Measurements from ENCODE around the gene TSC22D3. TPM values are rescaled to one million over a fixed set of nuclear protein-coding genes. Genes with fewer than 3 reads are reported as not detected.

Gene TSC22D3
- total and polyA plus RNA-seq, 2 donors (not counting 1 experiment from before 2014, with no cell fraction given), result 447 to 3,050 TPM

- TF ChIP-seq, protein P1, sequence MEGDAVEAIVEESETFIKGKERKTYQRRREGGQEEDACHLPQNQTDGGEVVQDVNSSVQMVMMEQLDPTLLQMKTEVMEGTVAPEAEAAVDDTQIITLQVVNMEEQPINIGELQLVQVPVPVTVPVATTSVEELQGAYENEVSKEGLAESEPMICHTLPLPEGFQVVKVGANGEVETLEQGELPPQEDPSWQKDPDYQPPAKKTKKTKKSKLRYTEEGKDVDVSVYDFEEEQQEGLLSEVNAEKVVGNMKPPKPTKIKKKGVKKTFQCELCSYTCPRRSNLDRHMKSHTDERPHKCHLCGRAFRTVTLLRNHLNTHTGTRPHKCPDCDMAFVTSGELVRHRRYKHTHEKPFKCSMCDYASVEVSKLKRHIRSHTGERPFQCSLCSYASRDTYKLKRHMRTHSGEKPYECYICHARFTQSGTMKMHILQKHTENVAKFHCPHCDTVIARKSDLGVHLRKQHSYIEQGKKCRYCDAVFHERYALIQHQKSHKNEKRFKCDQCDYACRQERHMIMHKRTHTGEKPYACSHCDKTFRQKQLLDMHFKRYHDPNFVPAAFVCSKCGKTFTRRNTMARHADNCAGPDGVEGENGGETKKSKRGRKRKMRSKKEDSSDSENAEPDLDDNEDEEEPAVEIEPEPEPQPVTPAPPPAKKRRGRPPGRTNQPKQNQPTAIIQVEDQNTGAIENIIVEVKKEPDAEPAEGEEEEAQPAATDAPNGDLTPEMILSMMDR (IDR thresholded peaks at IDR 0.05), result no peak
- no peak for TF ChIP-seq EZH2 (IDR thresholded peaks at IDR 0.05; ENCODE audit: borderline replicate concordance, insufficient read depth, low read depth, low read length, poor library complexity, severe bottlenecking)
- Mint-ChIP-seq H3K27me3 (no peaks in the 10 kb centered on the region), H3K4me3 (no peak overlapping the region), H3K9me3 (ENCODE audit: insufficient read depth) (no peaks in the 10 kb centered on the region), H3K4me1 (no peaks in the 10 kb centered on the region), H3K27ac (no peak overlapping the region)
- H4K20me1 ChIP-seq (ENCODE audit: control insufficient read depth, insufficient read depth, low read length, poor library complexity, severe bottlenecking), result no peaks in the 10 kb centered on the region
- no peaks in the 10 kb centered on the region for H3K9me3 ChIP-seq (ENCODE audit: control extremely low read depth in 1 of 3, control insufficient read depth in 2 of 3, insufficient read depth in 1 of 3, low read length in 2 of 3)
- H3K4me2 ChIP-seq (replicated peaks; ENCODE audit: low read depth, low read length, poor library complexity, severe bottlenecking), result no peak overlapping the region
- no peaks in the 10 kb centered on the region for H3K27me3 ChIP-seq (replicated peaks in 1 of 4; ENCODE audit: control extremely low read depth in 1 of 4, control insufficient read depth in 3 of 4, insufficient read depth in 4 of 4, low read length in 3 of 4)
- ChIA-PET POLR2A (interaction anchor here (0.9 kb wide), 1 partner anchor 9 kb away, joined by 3 read pairs; the partner anchor contains the start of gene TSC22D3), CTCF (interaction anchor here (0.6 to 1.2 kb wide), 4 partner anchors 10 to 110 kb away, joined by 3 read pairs; partner anchors contain the start of gene NCBP2L)
- intact Hi-C loops (cut with micrococcal nuclease), result no loop called here
- ATAC-seq (ENCODE audit: low read depth) (no peak), DNase-seq (no peak)
- no peak overlapping the region for H3K27ac ChIP-seq (ENCODE audit: low read length in 2 of 2)
- H3K9ac ChIP-seq (ENCODE audit: low read length), result no peak overlapping the region
- WGBS (ENCODE audit: insufficient coverage), result no CpG with 5 or more reads among the region's 8 CpGs
- no peaks in the 10 kb centered on the region for H3K4me1 ChIP-seq (ENCODE audit: control insufficient read depth in 2 of 2, insufficient read depth in 2 of 2, low read length in 2 of 2)
- H2AFZ ChIP-seq (ENCODE audit: insufficient read depth, low read depth, low read length, poor library complexity, severe bottlenecking), result no peak overlapping the region
- H3K36me3 ChIP-seq (replicated peaks in 1 of 2; ENCODE audit: control extremely low read depth in 1 of 2, control insufficient read depth in 1 of 2, extremely low read depth in 1 of 2, insufficient read depth in 2 of 2, low read length in 1 of 2), result no peaks in the 10 kb centered on the region
- no peaks in the 10 kb centered on the region for H3K79me2 ChIP-seq (ENCODE audit: control insufficient read depth, insufficient read depth, low read length)
- H3K4me3 ChIP-seq (ENCODE audit: control extremely low read depth in 1 of 5, extremely low read depth in 1 of 5, insufficient read depth in 1 of 5, low read depth in 2 of 5, low read length in 4 of 5), result no peak overlapping the region
Measured at GRCh38 chrX:107766470-107767150, 9.0 kb downstream of the TSC22D3 start.

- intact Hi-C loops (cut with micrococcal nuclease), result no loop called here
- no peak overlapping the region for H3K27ac ChIP-seq (ENCODE audit: low read length in 2 of 2)
- no peaks in the 10 kb centered on the region for H4K20me1 ChIP-seq (ENCODE audit: control insufficient read depth, insufficient read depth, low read length, poor library complexity, severe bottlenecking)
- DNase-seq (no peak), ATAC-seq (ENCODE audit: low read depth) (no peak)
- no peak overlapping the region for H3K4me2 ChIP-seq (replicated peaks; ENCODE audit: low read depth, low read length, poor library complexity, severe bottlenecking)
- H3K4me3 ChIP-seq (ENCODE audit: control extremely low read depth in 1 of 5, extremely low read depth in 1 of 5, insufficient read depth in 1 of 5, low read depth in 2 of 5, low read length in 4 of 5), result no peak overlapping the region
- H2AFZ ChIP-seq (ENCODE audit: insufficient read depth, low read depth, low read length, poor library complexity, severe bottlenecking), result no peak overlapping the region
- H3K4me1 Mint-ChIP-seq, result no peaks in the 10 kb centered on the region
- H3K27me3 ChIP-seq (replicated peaks in 1 of 4; ENCODE audit: control extremely low read depth in 1 of 4, control insufficient read depth in 3 of 4, insufficient read depth in 4 of 4, low read length in 3 of 4), result no peaks in the 10 kb centered on the region
- no peaks in the 10 kb centered on the region for H3K9me3 ChIP-seq (ENCODE audit: control extremely low read depth in 1 of 3, control insufficient read depth in 2 of 3, insufficient read depth in 1 of 3, low read length in 2 of 3)
- H3K27ac Mint-ChIP-seq, result no peak overlapping the region
- H3K9ac ChIP-seq (ENCODE audit: low read length), result no peak overlapping the region
- CTCF ChIA-PET, result no interaction called here
- no peaks in the 10 kb centered on the region for H3K9me3 Mint-ChIP-seq (ENCODE audit: insufficient read depth)
- H3K4me1 ChIP-seq (ENCODE audit: control insufficient read depth in 2 of 2, insufficient read depth in 2 of 2, low read length in 2 of 2), result no peaks in the 10 kb centered on the region
- POLR2A ChIA-PET, result no interaction called here
- no peaks in the 10 kb centered on the region for H3K79me2 ChIP-seq (ENCODE audit: control insufficient read depth, insufficient read depth, low read length)
- WGBS (ENCODE audit: insufficient coverage), result 93% methylated on average over 5 of the region's 11 CpGs
- no peak overlapping the region for H3K4me3 Mint-ChIP-seq
- no peaks in the 10 kb centered on the region for H3K36me3 ChIP-seq (replicated peaks in 1 of 2; ENCODE audit: control extremely low read depth in 1 of 2, control insufficient read depth in 1 of 2, extremely low read depth in 1 of 2, insufficient read depth in 2 of 2, low read length in 1 of 2)
- H3K27me3 Mint-ChIP-seq, result no peaks in the 10 kb centered on the region
- no peak for TF ChIP-seq EZH2 (IDR thresholded peaks at IDR 0.05; ENCODE audit: borderline replicate concordance, insufficient read depth, low read depth, low read length, poor library complexity, severe bottlenecking)
- TF ChIP-seq, protein P1 (IDR thresholded peaks at IDR 0.05), result no peak
Measured at GRCh38 chrX:107764845-107765608, 10.6 kb downstream of the TSC22D3 start.
